ENCODE data around the gene CENPO.

Gene CENPO

DNA sequence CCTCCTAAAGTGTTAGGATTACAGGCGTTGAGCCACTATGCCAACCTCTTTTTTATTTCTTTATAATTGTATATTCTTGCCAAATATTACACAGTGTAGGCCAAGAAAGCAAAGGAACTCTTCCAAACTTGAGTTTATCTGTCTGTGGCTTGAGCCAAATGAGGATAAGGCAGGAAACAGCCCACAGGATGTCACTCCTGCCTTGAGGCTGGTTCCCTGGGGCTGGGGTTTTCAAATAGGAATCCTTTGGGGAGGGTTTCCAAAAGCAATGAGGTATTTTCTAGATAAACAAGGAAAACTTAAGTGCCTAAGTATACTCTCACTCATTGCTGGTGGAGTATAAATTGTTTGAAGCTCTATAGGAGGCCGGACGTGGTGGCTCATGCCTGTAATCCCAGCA, 70.4 kb downstream of the CENPO start:
- no peak for DNase-seq (ENCODE audit: low read depth)

DNA sequence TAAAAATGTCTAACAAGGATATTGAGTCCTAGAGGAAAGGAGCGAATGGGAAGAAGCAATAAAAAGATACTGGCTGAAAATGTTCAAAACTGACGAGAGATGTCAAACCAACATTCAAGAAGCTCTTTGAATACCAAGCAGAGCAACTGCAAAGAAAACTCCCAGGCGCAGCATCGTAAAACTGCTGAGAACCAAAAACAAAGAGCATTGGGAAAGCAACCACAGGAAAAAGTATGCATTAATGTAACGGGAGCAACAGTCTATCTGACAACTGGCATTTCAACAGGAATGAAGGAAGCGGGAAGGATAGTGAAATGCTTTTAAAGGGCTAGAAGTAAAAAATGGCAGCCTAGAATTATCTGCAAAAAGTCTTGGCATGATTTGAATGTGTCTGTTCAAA, 73.7 kb downstream of the CENPO start:
- no peak for DNase-seq (ENCODE audit: low read depth)

DNA sequence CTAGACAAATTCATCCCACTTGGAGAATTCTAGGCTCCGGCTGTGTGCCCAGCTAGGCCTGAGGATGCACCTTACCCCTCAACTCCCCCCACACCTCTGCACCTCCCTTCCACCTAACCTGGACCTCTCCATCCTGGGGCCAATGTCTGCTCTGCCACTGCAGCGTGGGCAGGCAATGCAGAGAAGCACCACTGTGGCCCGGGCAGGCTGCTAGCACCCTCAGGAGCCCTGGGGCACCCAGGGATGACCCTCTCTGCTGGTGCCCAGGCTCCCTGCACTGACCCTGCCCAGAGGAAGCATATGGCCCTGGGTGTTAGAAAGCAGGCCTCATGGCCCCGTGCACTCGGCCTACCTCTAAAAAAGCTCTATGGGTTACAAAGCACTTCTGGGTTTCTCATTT, 77.2 kb downstream of the CENPO start:
- no peak for DNase-seq (ENCODE audit: low read depth)

DNA sequence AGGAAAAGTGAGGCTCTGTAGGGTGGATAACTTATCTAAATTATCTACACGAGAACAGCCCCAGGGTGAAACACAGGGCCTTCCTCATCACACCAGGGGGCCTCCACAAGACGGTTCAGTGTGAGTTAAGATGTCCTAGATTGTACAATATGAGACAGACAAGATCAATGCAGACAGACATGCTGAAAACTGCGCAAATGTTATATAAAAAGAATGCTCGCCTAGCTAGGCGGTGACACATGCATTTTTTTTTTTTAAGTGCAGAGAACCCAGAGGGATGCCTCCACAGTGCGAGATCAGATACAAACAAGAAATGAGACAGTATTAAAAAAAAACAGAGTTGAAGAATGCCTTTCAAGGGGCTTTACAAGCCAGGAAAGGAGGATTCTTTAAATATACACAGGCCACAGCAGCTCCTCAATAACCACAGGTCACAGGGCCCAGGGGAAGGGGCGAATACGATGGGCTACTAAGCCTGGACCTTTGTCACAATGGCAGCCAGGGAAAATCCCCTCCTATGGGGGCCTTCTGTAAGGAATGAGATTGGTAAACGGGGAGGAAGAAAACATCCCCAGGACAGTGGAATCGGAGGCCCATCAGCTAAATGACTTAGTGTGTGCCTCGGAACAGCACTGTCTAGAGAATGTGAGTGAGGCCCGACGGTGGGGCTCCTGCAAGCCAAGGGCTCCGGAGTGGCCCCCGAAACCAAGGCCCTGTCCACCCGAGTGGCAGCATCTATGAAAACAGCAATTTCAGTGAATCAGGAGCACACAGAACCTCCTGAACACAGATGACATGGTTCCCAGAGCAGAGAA, 77.9 kb downstream of the CENPO start:
- no peak for DNase-seq (ENCODE audit: low read depth)

DNA sequence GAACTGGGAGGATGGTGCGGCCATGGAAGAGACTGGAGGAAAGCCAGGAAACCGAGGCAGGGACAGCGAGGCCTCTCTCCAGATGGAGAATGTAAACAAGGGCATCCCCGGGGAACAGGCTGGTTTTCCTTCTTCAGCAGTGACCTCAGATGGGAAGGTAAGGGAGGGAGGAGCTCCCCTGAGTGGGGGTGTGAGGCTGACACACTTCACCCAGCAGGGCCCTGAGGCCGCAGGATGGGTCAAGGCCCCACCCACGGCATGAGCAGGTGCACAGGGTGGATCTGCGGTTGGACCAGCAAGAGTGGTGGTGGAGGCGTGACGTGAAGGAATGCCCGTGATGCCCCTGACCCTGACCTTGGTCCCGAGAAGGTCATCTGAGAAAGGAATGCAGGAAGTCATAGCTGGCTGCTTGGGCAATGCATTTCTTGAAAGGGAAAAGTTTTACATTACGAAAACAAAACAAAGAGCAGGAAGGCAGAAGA, 78.7 kb downstream of the CENPO start:
- no peak for DNase-seq (ENCODE audit: low read depth)

Data from stimulated activated CD8-positive, alpha-beta memory T cell treated with anti-CD3 and anti-CD28 coated beads, Interleukin-12 subunit alpha, Interleukin-12 subunit beta, amount 100 ng/mL, for 4 hours (primary cell).